WTC11 (cell line): ENCODE measurements around the gene REXO2. TPM values are rescaled to one million over a fixed set of nuclear protein-coding genes. Genes with fewer than 3 reads are reported as not detected.
A peak's percentile ranks its signal among the peaks of the same experiment; 100 is the strongest.

Source experiments
- AFF4 ChIP-seq: sonication (generic); formaldehyde crosslinking; IDR thresholded peaks from 2 replicates; pipeline ENCODE4 v1.8.1; 2023; ENCODE audit warnings: mild to moderate bottlenecking, missing genetic modification reagents, borderline replicate concordance
- CBFB ChIP-seq: sonication (generic); formaldehyde crosslinking; IDR thresholded peaks from 2 replicates; pipeline ENCODE4 v1.8.1; 2022; ENCODE audit warnings: mild to moderate bottlenecking, low read depth, missing genetic modification reagents
- CREM ChIP-seq: sonication (generic); formaldehyde crosslinking; IDR thresholded peaks from 2 replicates; pipeline ENCODE4 v1.8.1; 2022; ENCODE audit warnings: mild to moderate bottlenecking, missing genetic modification reagents, moderate library complexity
- EMX1 ChIP-seq: fragments of 250-450 bp; sonication (Bioruptor Pico); IDR thresholded peaks from 2 replicates; pipeline ENCODE4 v1.8.0; 2021; ENCODE audit warnings: mild to moderate bottlenecking
- GRHL2 ChIP-seq: fragments of 250-450 bp; sonication (Bioruptor Pico); IDR thresholded peaks from 2 replicates; pipeline ENCODE4 v1.8.0; 2022; ENCODE audit warnings: mild to moderate bottlenecking, moderate library complexity; ENCODE audit not compliant: insufficient replicate concordance, severe bottlenecking
- KAT7 ChIP-seq: sonication (generic); formaldehyde crosslinking; IDR thresholded peaks from 2 replicates; pipeline ENCODE4 v1.8.1; 2023; ENCODE audit warnings: missing genetic modification reagents, mild to moderate bottlenecking, borderline replicate concordance
- MYBL2 ChIP-seq: sonication (generic); formaldehyde crosslinking; IDR thresholded peaks from 2 replicates; pipeline ENCODE4 v1.8.1; 2023; ENCODE audit warnings: mild to moderate bottlenecking, moderate library complexity, missing genetic modification reagents
- NFYB ChIP-seq: sonication (generic); formaldehyde crosslinking; conservative IDR thresholded peaks from 2 replicates; pipeline ENCODE4 v1.8.0; 2022; ENCODE audit warnings: low read depth, missing genetic modification reagents
- SMAD3 ChIP-seq: sonication (generic); formaldehyde crosslinking; IDR thresholded peaks from 2 replicates; pipeline ENCODE4 v1.8.0; 2022; ENCODE audit warnings: missing genetic modification reagents, mild to moderate bottlenecking, borderline replicate concordance
- SMAD4 ChIP-seq: sonication (generic); formaldehyde crosslinking; IDR thresholded peaks from 2 replicates; pipeline ENCODE4 v1.8.0; 2022; ENCODE audit warnings: mild to moderate bottlenecking, missing genetic modification reagents
- TEAD4 ChIP-seq: sonication (generic); formaldehyde crosslinking; IDR thresholded peaks from 2 replicates; pipeline ENCODE4 v1.8.0; 2022; ENCODE audit warnings: mild to moderate bottlenecking, missing genetic modification reagents
- USF2 ChIP-seq: sonication (generic); formaldehyde crosslinking; IDR thresholded peaks from 2 replicates; pipeline ENCODE4 v1.8.1; 2023; ENCODE audit warnings: mild to moderate bottlenecking, missing genetic modification reagents, moderate library complexity
- ZBTB21 ChIP-seq: sonication (generic); formaldehyde crosslinking; IDR thresholded peaks from 2 replicates; pipeline ENCODE4 v1.8.1; 2023; ENCODE audit warnings: mild to moderate bottlenecking, missing genetic modification reagents, borderline replicate concordance
- ZBTB43 ChIP-seq: sonication (generic); formaldehyde crosslinking; IDR thresholded peaks from 2 replicates; pipeline ENCODE4 v1.8.1; 2023; ENCODE audit warnings: mild to moderate bottlenecking, missing genetic modification reagents
- ZNF671 ChIP-seq: fragments of 250-450 bp; sonication (Bioruptor Pico); IDR thresholded peaks from 2 replicates; pipeline ENCODE4 v1.8.0; 2021; ENCODE audit warnings: mild to moderate bottlenecking
- ZSCAN18 ChIP-seq: fragments of 250-450 bp; sonication (Bioruptor Pico); IDR thresholded peaks from 2 replicates; pipeline ENCODE4 v2.1.2; 2022; ENCODE audit warnings: mild to moderate bottlenecking, moderate library complexity
- total RNA-seq: library from RNA; stranded (reverse); gene quantifications from 3 replicates; pipeline ENCODE4 v1.2.3, GENCODE V29; 2021
- TF ChIP-seq, protein P1 (sequence below): sonication (generic); formaldehyde crosslinking; IDR thresholded peaks from 2 replicates; pipeline ENCODE4 v1.8.0; 2022; ENCODE audit warnings: mild to moderate bottlenecking, missing genetic modification reagents
- TF ChIP-seq, protein P2 (sequence below): sonication (generic); formaldehyde crosslinking; IDR thresholded peaks from 2 replicates; pipeline ENCODE4 v1.8.0; 2022; ENCODE audit warnings: mild to moderate bottlenecking, missing genetic modification reagents
- TF ChIP-seq, protein P3 (sequence below): sonication (generic); formaldehyde crosslinking; IDR thresholded peaks from 2 replicates; pipeline ENCODE4 v1.8.1; 2023; ENCODE audit warnings: mild to moderate bottlenecking, missing genetic modification reagents, moderate library complexity
- TF ChIP-seq, protein P4 (sequence below): fragments of 250-450 bp; sonication (Bioruptor Pico); IDR thresholded peaks from 2 replicates; pipeline ENCODE4 v1.8.0; 2021; ENCODE audit warnings: mild to moderate bottlenecking

The REXO2 gene
- total RNA-seq, 1 experiment from 2014 or later = 98.8 TPM

GRCh38 chr11:114400216-114400914 is 38.9 kb upstream of the REXO2 start, which contains the start of the genes C11orf71 and RBM7 (continued):
- TF ChIP-seq, protein P1, sequence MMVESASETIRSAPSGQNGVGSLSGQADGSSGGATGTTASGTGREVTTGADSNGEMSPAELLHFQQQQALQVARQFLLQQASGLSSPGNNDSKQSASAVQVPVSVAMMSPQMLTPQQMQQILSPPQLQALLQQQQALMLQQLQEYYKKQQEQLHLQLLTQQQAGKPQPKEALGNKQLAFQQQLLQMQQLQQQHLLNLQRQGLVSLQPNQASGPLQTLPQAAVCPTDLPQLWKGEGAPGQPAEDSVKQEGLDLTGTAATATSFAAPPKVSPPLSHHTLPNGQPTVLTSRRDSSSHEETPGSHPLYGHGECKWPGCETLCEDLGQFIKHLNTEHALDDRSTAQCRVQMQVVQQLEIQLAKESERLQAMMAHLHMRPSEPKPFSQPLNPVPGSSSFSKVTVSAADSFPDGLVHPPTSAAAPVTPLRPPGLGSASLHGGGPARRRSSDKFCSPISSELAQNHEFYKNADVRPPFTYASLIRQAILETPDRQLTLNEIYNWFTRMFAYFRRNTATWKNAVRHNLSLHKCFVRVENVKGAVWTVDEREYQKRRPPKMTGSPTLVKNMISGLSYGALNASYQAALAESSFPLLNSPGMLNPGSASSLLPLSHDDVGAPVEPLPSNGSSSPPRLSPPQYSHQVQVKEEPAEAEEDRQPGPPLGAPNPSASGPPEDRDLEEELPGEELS (CRISPR knock-in tag) = no peak
- TF ChIP-seq ZBTB43 (CRISPR knock-in tag) (no peak), MYBL2 (CRISPR knock-in tag) (no peak), ZSCAN18 (no peak), CREM (CRISPR knock-in tag) (peak; percentile 29; the same call in 1 of the 2 replicates), KAT7 (CRISPR knock-in tag) (0 out of 2 replicates have a peak, but pooled peaks have one; percentile 68), USF2 (CRISPR knock-in tag) (no peak), ZBTB21 (peak; percentile 86; the same call in 1 of the 2 replicates), EMX1 (CRISPR knock-in tag) (no peak), NFYB (no peak), SMAD3 (CRISPR knock-in tag) (peak; percentile 73; the same call in 1 of the 2 replicates), TEAD4 (no peak), GRHL2 (CRISPR knock-in tag) (no peak), AFF4 (no peak; the same call in 1 of the 2 replicates), ZNF671 (no peak), SMAD4 (CRISPR knock-in tag) (no peak), CBFB (CRISPR knock-in tag) (no peak)
- TF ChIP-seq, protein P2, sequence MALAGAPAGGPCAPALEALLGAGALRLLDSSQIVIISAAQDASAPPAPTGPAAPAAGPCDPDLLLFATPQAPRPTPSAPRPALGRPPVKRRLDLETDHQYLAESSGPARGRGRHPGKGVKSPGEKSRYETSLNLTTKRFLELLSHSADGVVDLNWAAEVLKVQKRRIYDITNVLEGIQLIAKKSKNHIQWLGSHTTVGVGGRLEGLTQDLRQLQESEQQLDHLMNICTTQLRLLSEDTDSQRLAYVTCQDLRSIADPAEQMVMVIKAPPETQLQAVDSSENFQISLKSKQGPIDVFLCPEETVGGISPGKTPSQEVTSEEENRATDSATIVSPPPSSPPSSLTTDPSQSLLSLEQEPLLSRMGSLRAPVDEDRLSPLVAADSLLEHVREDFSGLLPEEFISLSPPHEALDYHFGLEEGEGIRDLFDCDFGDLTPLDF = no peak; the same call in none of the 2 replicates
- TF ChIP-seq, protein P3, sequence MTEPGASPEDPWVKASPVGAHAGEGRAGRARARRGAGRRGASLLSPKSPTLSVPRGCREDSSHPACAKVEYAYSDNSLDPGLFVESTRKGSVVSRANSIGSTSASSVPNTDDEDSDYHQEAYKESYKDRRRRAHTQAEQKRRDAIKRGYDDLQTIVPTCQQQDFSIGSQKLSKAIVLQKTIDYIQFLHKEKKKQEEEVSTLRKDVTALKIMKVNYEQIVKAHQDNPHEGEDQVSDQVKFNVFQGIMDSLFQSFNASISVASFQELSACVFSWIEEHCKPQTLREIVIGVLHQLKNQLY (CRISPR knock-in tag) = 0 out of 2 replicates have a peak, but pooled peaks have one; percentile 38
- TF ChIP-seq, protein P4, sequence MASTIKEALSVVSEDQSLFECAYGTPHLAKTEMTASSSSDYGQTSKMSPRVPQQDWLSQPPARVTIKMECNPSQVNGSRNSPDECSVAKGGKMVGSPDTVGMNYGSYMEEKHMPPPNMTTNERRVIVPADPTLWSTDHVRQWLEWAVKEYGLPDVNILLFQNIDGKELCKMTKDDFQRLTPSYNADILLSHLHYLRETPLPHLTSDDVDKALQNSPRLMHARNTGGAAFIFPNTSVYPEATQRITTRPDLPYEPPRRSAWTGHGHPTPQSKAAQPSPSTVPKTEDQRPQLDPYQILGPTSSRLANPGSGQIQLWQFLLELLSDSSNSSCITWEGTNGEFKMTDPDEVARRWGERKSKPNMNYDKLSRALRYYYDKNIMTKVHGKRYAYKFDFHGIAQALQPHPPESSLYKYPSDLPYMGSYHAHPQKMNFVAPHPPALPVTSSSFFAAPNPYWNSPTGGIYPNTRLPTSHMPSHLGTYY (CRISPR knock-in tag) = no peak
